Fibroblast of mammary gland (primary cell): ENCODE measurements around the gene SDK2.

ENCODE experiments used
- DNase-seq: peaks from one replicate; pipeline ENCODE4 v3.0.0-alpha.2; 2010; ENCODE audit warnings: low read depth
- H3K4me3 ChIP-seq: 2 replicates; pipeline ENCODE4 v1.5.1; 2011; ENCODE audit warnings: low read depth, mild to moderate bottlenecking, low read length, moderate library complexity; ENCODE audit not compliant: control insufficient read depth
- CTCF ChIP-seq: conservative IDR thresholded peaks from 2 replicates; pipeline ENCODE4 v1.5.1; 2011; ENCODE audit warnings: low read depth, low read length, inconsistent platforms; ENCODE audit not compliant: control insufficient read depth, insufficient read depth

The SDK2 gene

GRCh38 chr17:73359987-73360410, 284.2 kb downstream of the SDK2 start:
- H3K4me3 ChIP-seq, result no peak overlapping the region
- no peak for TF ChIP-seq CTCF
- no peak for DNase-seq

- DNase-seq, result no peak
- H3K4me3 ChIP-seq, result no peak overlapping the region
- no peak for TF ChIP-seq CTCF
These were observed 284.9 kb downstream of the SDK2 start for GRCh38 chr17:73359352-73359751.

- no peak overlapping the region for H3K4me3 ChIP-seq
- DNase-seq, result no peak
- TF ChIP-seq CTCF, result no peak
These were observed 285.6 kb downstream of the SDK2 start for GRCh38 chr17:73358668-73359067.

- TF ChIP-seq CTCF, result no peak
These were observed 286.3 kb downstream of the SDK2 start for GRCh38 chr17:73357981-73358380.

GRCh38 chr17:73357318-73357717, 286.9 kb downstream of the SDK2 start:
- no peak for TF ChIP-seq CTCF
- DNase-seq, result no peak
- H3K4me3 ChIP-seq, result no peak overlapping the region

More at GRCh38 chr17:73357981-73358380, 286.3 kb downstream of the SDK2 start:
- no peak overlapping the region for H3K4me3 ChIP-seq
- no peak for DNase-seq

- no peak for DNase-seq
- no peak for TF ChIP-seq CTCF
- H3K4me3 ChIP-seq, result no peak overlapping the region
These were observed 287.6 kb downstream of the SDK2 start for GRCh38 chr17:73356561-73357170.

GRCh38 chr17:73354423-73355284, 289.6 kb downstream of the SDK2 start:
- no peak overlapping the region for H3K4me3 ChIP-seq
- TF ChIP-seq CTCF, result no peak
- DNase-seq, result no peak
